K562 (cell line): ENCODE data around the gene HES3. TPM values are rescaled to one million over a fixed set of nuclear protein-coding genes. Genes with fewer than 3 reads are reported as not detected.
A peak's percentile ranks its signal among the peaks of the same experiment; 100 is the strongest.

Experiments used
- DPF2 ChIP-seq: fragments of 450-650 bp; IDR thresholded peaks from 2 replicates; pipeline ENCODE4 v1.6.1; 2016
- ESRRB ChIP-seq: fragments of 250-450 bp; sonication (Bioruptor Pico); IDR thresholded peaks from 2 replicates; pipeline ENCODE4 v1.5.0; 2020; ENCODE audit warnings: mild to moderate bottlenecking, moderate library complexity, borderline replicate concordance
- GMEB1 ChIP-seq: fragments of 250-450 bp; sonication (Bioruptor Pico); IDR thresholded peaks from 2 replicates; pipeline ENCODE4 v1.4.0; 2020; ENCODE audit warnings: mild to moderate bottlenecking
- MCM5 ChIP-seq: fragments of 450-650 bp; IDR thresholded peaks from 2 replicates; pipeline ENCODE4 v1.6.1; 2016; ENCODE audit warnings: low read depth
- NR1H2 ChIP-seq: sonication (generic); formaldehyde crosslinking; IDR thresholded peaks from 2 replicates; pipeline ENCODE4 v1.4.0; 2020; ENCODE audit warnings: mild to moderate bottlenecking, missing genetic modification reagents
- POLR2A ChIP-seq: fragments of 450-650 bp; conservative IDR thresholded peaks from 2 replicates; pipeline ENCODE4 v1.6.1; 2016
- SIN3A ChIP-seq, 2 experiments: fragments of 150-350 bp in 1 of 2; IDR thresholded peaks; 2 replicates each; pipeline ENCODE4 v1.6.1; 2011 to 2016; ENCODE audit warnings: borderline replicate concordance in 2 of 2, low read depth in 2 of 2, low read length in 2 of 2, mild to moderate bottlenecking in 2 of 2, moderate library complexity in 2 of 2; ENCODE audit not compliant: control insufficient read depth in 1 of 2
- SRF ChIP-seq, 2 experiments: fragments of 250-450, 450-650 bp in 1 of 2; sonication (Bioruptor Pico) in 1 of 2; sonication (generic) in 1 of 2; formaldehyde crosslinking; IDR thresholded peaks; 2 replicates each; pipeline versions ENCODE4 v1.5.0 to v1.5.1; 2020 to 2022; ENCODE audit warnings: mild to moderate bottlenecking in 1 of 2, missing genetic modification reagents in 1 of 2
- TOE1 ChIP-seq, 2 experiments: fragments of 450-650 bp in 1 of 2; sonication (generic) in 1 of 2; formaldehyde crosslinking in 1 of 2; IDR thresholded peaks; 2 replicates each; pipeline versions ENCODE4 v1.7.1 to v1.8.0; 2016 to 2022; ENCODE audit warnings: borderline replicate concordance in 2 of 2, mild to moderate bottlenecking in 2 of 2, antibody characterized with exemption in 1 of 2, inconsistent platforms in 1 of 2, low read depth in 1 of 2, missing genetic modification reagents in 1 of 2, moderate library complexity in 1 of 2
- TSHZ1 ChIP-seq: fragments of 250-450 bp; sonication (Bioruptor Pico); IDR thresholded peaks from 2 replicates; pipeline ENCODE4 v1.4.0; 2020; ENCODE audit warnings: mild to moderate bottlenecking, moderate library complexity
- ZNF639 ChIP-seq, 2 experiments: fragments of 200-800 bp in 1 of 2; sonication (Bioruptor generic) in 1 of 2; sonication (generic) in 1 of 2; formaldehyde crosslinking in 1 of 2; IDR thresholded peaks in 1 of 2; conservative IDR thresholded peaks in 1 of 2; 2 replicates each; pipeline versions ENCODE4 v1.5.0 to v1.6.1; 2016 to 2020; ENCODE audit warnings: missing compliant biosample characterization in 1 of 2, missing genetic modification characterization in 1 of 2, missing genetic modification reagents in 1 of 2
- ZNF76 ChIP-seq: fragments of 250-450 bp; sonication (Bioruptor Pico); IDR thresholded peaks from 2 replicates; pipeline ENCODE4 v1.4.0; 2020; ENCODE audit warnings: mild to moderate bottlenecking, moderate library complexity, borderline replicate concordance
- polyA plus RNA-seq, 8 experiments: library from polyadenylated mRNA; depleted of rRNA in 4 of 8; stranded (reverse) in 5 of 8; unstranded in 3 of 8; fragments of >200 nt; fragmentation: Nextera tagmentation in 2 of 8; fragmentation: Illumina TruSeq in 1 of 8; extraction: Ambion mirVana in 2 of 8; extraction: Trizol in 1 of 8; gene quantifications; 2 replicates each; pipeline versions ENCODE4 v1.2.1 to v1.2.3, GENCODE V29; 2011 to 2014; ENCODE audit warnings: inconsistent platforms in 1 of 8, missing spikeins in 1 of 8
- total RNA-seq, 7 experiments: library from RNA; depleted of rRNA in 6 of 7; stranded (reverse); fragments of >200 nt in 6 of 7; fragmentation: Illumina TruSeq in 2 of 7; extraction: Trizol in 2 of 7; gene quantifications; 2 replicates each; pipeline versions ENCODE4 v1.2.1 to v1.2.3, GENCODE V29; 2011 to 2021; ENCODE audit warnings: low replicate concordance in 1 of 7

HES3 gene
- total and polyA plus RNA-seq, 9 of the 15 experiments (the other 6 are each of a cell fraction or from before 2014, with no cell fraction given): not detected

- no peak for TF ChIP-seq ESRRB
- TF ChIP-seq POLR2A: peak; percentile 98
- 0 out of 2 replicates have a peak, but pooled peaks have one; percentile 42 for TF ChIP-seq TSHZ1 (CRISPR knock-in tag)
- peak in 1 of 2 experiments; percentile 66; a peak in 2 of 4 replicates for TF ChIP-seq SRF (CRISPR knock-in tag; IDR thresholded peaks at IDR 0.05)
- peak; percentile 66 to 93; a peak in 2 of 4 replicates for TF ChIP-seq SIN3A (IDR thresholded peaks at IDR 0.05; ENCODE audit: borderline replicate concordance in 2 of 2, control insufficient read depth in 1 of 2, low read depth in 2 of 2, low read length in 2 of 2)
- peak; percentile 91; the same call in 1 of the 2 replicates for TF ChIP-seq ZNF76 (CRISPR knock-in tag)
- TF ChIP-seq MCM5: no peak
- peak; percentile 98 for TF ChIP-seq TOE1 (IDR thresholded peaks at IDR 0.05; ENCODE audit: borderline replicate concordance)
- TF ChIP-seq TOE1 (CRISPR knock-in tag; IDR thresholded peaks at IDR 0.05; ENCODE audit: borderline replicate concordance, low read depth): peak; percentile 84; the same call in 1 of the 2 replicates
- peak; percentile 40; the same call in 1 of the 2 replicates for TF ChIP-seq DPF2
- peak; percentile 68; the same call in 1 of the 2 replicates for TF ChIP-seq NR1H2 (CRISPR knock-in tag)
- TF ChIP-seq ZNF639 (CRISPR knock-in tag; conservative IDR thresholded peaks at IDR 0.05 in 1 of 2, IDR thresholded peaks at IDR 0.05 in 1 of 2): peak in 1 of 2 experiments; percentile 82; a peak in 2 of 4 replicates
- TF ChIP-seq GMEB1 (CRISPR knock-in tag): peak; percentile 98
Measured at GRCh38 chr1:6199298-6200187, 44.4 kb upstream of the HES3 start, which contains the start of gene RPL22 (continued).
